Uterus (tissue), 2 donors: Measurements from ENCODE around the gene NDNF.

Experiments used
- CTCF ChIP-seq, 4 experiments: fragments of 200-600 bp in 2 of 4; fragments of 450-650 bp in 2 of 4; sonication (generic) in 2 of 4; IDR thresholded peaks; one replicate each; pipeline ENCODE4 v1.5.1; 2016 to 2019; ENCODE audit warnings: antibody characterized with exemption in 4 of 4, mild to moderate bottlenecking in 2 of 4, moderate library complexity in 1 of 4
- POLR2A ChIP-seq, 2 donors: fragments of 450-650 bp; IDR thresholded peaks; one replicate each; pipeline ENCODE4 v1.6.1; 2016; ENCODE audit warnings: antibody characterized with exemption in 2 of 2, mild to moderate bottlenecking in 1 of 2, moderate library complexity in 1 of 2

GRCh38 chr4:121094297-121094966 is 22.1 kb upstream of the NDNF start:
- no peak for TF ChIP-seq CTCF (IDR thresholded peaks at IDR 0.05)
- no peak for TF ChIP-seq POLR2A (IDR thresholded peaks at IDR 0.05)
